ENCODE measurements around the gene TNNT1.

GRCh38 chr19:55118401-55118991, 30.5 kb downstream of the TNNT1 start:
- TF ChIP-seq CTCF (IDR thresholded peaks at IDR 0.05) (no peak), POLR2A (IDR thresholded peaks at IDR 0.05) (no peak)

Measured in adrenal gland (tissue), 5 donors.